Measurements from ENCODE around the gene GASK1A.

The GASK1A gene

DNA sequence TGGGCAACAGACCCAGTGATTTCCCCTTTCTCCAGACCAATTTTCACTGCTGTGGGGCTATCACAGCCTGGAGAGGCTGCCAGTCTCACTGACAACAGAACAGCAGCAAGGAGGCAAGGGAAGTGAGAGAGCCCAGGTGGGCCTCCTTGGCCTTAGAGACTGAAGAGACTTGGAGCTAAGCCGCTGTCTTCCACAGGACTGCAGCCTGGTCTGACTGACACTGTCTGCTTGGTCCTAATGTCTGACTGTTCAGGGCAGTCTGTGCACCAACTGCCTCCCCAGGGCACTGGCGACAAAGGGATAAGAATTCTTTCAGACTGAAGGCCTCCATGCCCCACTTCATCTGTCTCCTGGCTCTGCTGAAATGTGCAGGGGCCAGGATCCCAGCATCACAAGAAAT is 115.3 kb downstream of the GASK1A start:
- Histone ChIP-seq H3K27me3 (ENCODE audit: control insufficient read depth in 1 of 2, insufficient read depth in 2 of 2, low read length in 2 of 2) (no peaks in the 10 kb centered on the region), H3K9me3 (ENCODE audit: control insufficient read depth in 1 of 2, low read length in 2 of 2) (no peaks in the 10 kb centered on the region), H3K36me3 (ENCODE audit: control insufficient read depth in 1 of 2, insufficient read depth in 2 of 2, low read length in 2 of 2) (no peaks in the 10 kb centered on the region), H3K4me1 (ENCODE audit: control insufficient read depth in 1 of 2, insufficient read depth in 2 of 2, low read length in 2 of 2) (no peaks in the 10 kb centered on the region), H3K4me3 (ENCODE audit: low read depth in 1 of 2, low read length in 2 of 2) (no peak overlapping the region), H3K9ac (ENCODE audit: low read depth in 1 of 2, low read length in 2 of 2) (no peak overlapping the region), H3K27ac (ENCODE audit: low read depth, low read length) (no peak overlapping the region)

DNA sequence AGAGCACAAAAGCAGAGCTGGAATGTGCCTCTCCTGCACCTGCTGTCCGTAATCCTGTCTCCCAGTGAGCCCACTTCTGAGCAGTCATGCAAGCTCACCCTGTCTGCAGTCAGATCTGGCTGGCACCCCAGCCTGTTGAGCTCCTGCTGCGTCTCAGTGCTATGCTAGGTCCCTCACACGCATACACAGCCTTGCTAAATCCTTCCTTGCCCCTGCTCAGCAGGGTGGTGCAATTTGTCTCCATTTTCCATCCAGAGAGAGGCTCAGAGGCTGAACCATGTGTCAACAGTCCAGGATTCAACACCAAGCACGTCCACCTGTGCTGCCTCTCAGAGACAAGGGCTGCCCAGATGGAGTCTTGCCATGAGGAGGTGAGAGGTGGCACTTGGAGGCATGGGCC is 115.7 kb downstream of the GASK1A start:
- Histone ChIP-seq H3K4me1 (ENCODE audit: control insufficient read depth in 1 of 2, insufficient read depth in 2 of 2, low read length in 2 of 2) (no peaks in the 10 kb centered on the region), H3K27me3 (ENCODE audit: control insufficient read depth in 1 of 2, insufficient read depth in 2 of 2, low read length in 2 of 2) (no peaks in the 10 kb centered on the region), H3K36me3 (ENCODE audit: control insufficient read depth in 1 of 2, insufficient read depth in 2 of 2, low read length in 2 of 2) (no peaks in the 10 kb centered on the region), H3K4me3 (ENCODE audit: low read depth in 1 of 2, low read length in 2 of 2) (no peak overlapping the region), H3K9ac (ENCODE audit: low read depth in 1 of 2, low read length in 2 of 2) (no peak overlapping the region), H3K9me3 (ENCODE audit: control insufficient read depth in 1 of 2, low read length in 2 of 2) (no peaks in the 10 kb centered on the region), H3K27ac (ENCODE audit: low read depth, low read length) (no peak overlapping the region)

DNA sequence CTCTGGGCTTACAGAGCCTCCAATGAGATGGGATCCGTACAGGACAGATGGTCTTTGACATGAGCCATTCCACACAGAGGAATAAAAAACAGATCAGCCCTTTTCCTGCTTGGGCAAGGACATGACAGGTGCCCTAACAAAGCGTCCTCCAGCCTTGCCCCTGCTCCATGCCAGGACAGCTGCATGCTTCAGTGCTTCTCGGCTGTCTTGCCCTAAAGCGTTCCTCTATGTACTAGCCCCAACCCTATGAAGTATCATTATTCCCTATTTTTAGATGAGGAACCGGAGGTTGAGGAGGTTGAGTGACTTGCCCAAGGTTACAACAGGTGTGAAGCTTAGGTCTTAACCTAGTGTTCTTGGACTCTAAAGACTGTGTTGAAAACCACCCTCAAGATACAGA is 116.3 kb downstream of the GASK1A start:
- no peaks in the 10 kb centered on the region for H3K27me3 ChIP-seq (ENCODE audit: control insufficient read depth in 1 of 2, insufficient read depth in 2 of 2, low read length in 2 of 2)
- H3K36me3 ChIP-seq (ENCODE audit: control insufficient read depth in 1 of 2, insufficient read depth in 2 of 2, low read length in 2 of 2), result no peaks in the 10 kb centered on the region
- no peaks in the 10 kb centered on the region for H3K9me3 ChIP-seq (ENCODE audit: control insufficient read depth in 1 of 2, low read length in 2 of 2)
- H3K9ac ChIP-seq (ENCODE audit: low read depth in 1 of 2, low read length in 2 of 2), result no peak overlapping the region
- H3K4me1 ChIP-seq (ENCODE audit: control insufficient read depth in 1 of 2, insufficient read depth in 2 of 2, low read length in 2 of 2), result no peaks in the 10 kb centered on the region
- no peak overlapping the region for H3K4me3 ChIP-seq (ENCODE audit: low read depth in 1 of 2, low read length in 2 of 2)
- H3K27ac ChIP-seq (ENCODE audit: low read depth, low read length), result no peak overlapping the region

DNA sequence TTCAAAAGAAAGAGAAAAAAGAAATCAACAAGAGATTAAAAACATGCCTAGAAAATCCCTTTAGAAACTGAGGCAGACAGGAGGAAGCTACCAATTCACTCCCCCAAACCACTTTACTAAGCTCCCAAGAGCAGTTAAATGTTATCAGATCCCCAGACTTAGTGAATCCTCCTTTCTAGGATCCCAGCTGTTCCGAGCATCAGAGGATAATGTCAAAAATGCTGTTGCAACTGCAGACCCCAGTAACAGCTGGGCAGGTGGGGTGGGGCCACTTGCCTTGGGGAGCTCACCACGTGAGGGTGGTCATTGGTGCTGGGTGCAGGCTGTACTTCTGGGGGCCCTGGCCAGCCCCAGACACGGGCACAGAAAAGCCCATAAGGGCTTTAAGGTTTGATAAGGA is 117.7 kb downstream of the GASK1A start:
- Histone ChIP-seq H3K36me3 (ENCODE audit: control insufficient read depth in 1 of 2, insufficient read depth in 2 of 2, low read length in 2 of 2) (no peaks in the 10 kb centered on the region), H3K9me3 (ENCODE audit: control insufficient read depth in 1 of 2, low read length in 2 of 2) (no peaks in the 10 kb centered on the region), H3K27ac (ENCODE audit: low read depth, low read length) (no peak overlapping the region), H3K4me1 (ENCODE audit: control insufficient read depth in 1 of 2, insufficient read depth in 2 of 2, low read length in 2 of 2) (no peaks in the 10 kb centered on the region), H3K4me3 (ENCODE audit: low read depth in 1 of 2, low read length in 2 of 2) (no peak overlapping the region), H3K27me3 (ENCODE audit: control insufficient read depth in 1 of 2, insufficient read depth in 2 of 2, low read length in 2 of 2) (no peaks in the 10 kb centered on the region), H3K9ac (ENCODE audit: low read depth in 1 of 2, low read length in 2 of 2) (no peak overlapping the region)

DNA sequence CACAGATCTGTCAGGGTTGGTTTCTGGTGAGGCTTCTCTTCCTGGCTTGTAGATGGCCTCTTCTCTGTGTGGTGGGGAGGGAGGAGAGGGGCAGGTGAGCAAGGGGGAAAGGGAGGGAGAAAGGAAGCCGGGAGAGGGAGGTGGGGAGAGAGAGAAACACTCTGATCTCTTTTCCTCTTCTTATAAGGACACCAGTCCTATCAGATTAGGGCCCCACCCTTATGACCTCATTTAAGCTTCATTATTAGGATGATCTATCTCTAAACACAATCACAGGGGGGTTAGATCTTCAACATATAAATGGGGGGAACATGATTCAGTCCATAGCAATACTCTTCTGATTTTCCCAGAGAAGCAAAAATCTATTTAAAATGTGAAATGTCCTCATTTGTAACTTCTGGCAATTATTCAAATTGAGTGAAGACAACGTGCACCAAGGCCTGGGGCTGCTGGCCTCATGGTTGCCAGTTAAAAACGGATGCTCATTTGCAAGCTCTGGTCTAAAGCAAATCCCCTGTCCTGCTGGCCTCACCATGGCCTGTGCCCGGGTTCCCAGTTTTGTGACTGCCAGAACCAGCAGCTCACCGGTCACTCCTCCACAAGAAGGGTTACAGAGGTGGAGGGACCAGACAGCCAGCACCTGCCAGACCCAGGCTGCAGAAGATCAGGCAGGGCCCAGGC is 118.4 kb downstream of the GASK1A start:
- Histone ChIP-seq H3K4me3 (ENCODE audit: low read depth in 1 of 2, low read length in 2 of 2) (no peak overlapping the region), H3K27me3 (ENCODE audit: control insufficient read depth in 1 of 2, insufficient read depth in 2 of 2, low read length in 2 of 2) (no peaks in the 10 kb centered on the region), H3K27ac (ENCODE audit: low read depth, low read length) (no peak overlapping the region), H3K9me3 (ENCODE audit: control insufficient read depth in 1 of 2, low read length in 2 of 2) (no peaks in the 10 kb centered on the region), H3K9ac (ENCODE audit: low read depth in 1 of 2, low read length in 2 of 2) (no peak overlapping the region), H3K4me1 (ENCODE audit: control insufficient read depth in 1 of 2, insufficient read depth in 2 of 2, low read length in 2 of 2) (no peaks in the 10 kb centered on the region), H3K36me3 (ENCODE audit: control insufficient read depth in 1 of 2, insufficient read depth in 2 of 2, low read length in 2 of 2) (no peaks in the 10 kb centered on the region)

DNA sequence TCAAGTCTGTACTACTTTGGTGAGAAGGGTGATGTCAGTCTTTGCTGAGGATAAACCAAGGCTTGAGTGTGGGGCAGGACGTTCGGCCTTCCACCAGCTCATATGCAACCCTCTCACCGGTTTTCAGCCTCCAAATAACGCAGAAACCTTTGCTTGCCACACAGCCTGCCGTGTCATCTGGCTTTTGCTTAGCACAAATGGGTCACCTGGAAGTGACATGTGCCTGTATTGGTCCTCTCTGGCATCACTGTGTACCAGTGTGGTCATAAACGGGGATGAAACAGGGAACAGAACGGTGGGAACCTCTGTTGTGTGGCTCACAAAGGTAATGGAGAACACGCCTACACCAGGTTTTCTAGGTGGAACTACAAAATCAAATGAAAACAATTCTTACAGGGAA is 119.7 kb downstream of the GASK1A start:
- Histone ChIP-seq H3K27ac (ENCODE audit: low read depth, low read length) (no peak overlapping the region), H3K9me3 (ENCODE audit: control insufficient read depth in 1 of 2, low read length in 2 of 2) (no peaks in the 10 kb centered on the region)

DNA sequence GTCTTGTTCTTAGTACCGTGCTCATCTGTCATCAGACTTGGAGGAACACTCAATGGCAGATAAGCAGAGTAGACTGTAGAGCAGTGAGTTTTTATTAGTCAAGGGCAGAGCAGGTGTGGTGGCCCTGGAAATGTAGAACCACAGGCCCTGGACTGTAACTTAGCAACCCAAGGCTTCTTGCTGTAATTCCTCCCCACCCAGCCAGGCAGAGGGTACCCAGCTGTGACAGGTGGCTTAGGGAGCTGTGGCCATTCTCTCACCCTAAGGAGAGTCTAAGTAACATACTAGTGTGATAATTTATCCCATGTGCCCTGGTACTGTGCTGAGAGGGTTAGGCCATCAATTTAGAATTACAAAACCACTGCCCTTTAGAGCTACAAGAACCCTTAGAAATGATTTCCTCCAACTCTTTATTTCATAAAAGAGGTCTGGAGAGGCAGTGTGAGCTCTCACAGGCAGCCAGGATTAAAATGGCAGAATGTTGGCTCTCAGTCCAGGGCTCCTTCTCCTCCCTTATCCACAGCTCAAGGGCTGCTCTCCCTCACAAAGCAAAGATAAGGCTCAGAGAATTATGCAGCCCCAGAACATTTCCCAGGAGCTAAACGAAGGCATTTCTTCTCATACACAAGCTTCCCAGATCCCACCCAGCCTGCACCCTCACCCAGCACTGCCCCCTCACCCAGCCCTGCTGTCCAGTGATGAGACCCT is 123.8 kb downstream of the GASK1A start:
- H3K4me3 ChIP-seq (ENCODE audit: low read depth in 1 of 2, low read length in 2 of 2), result no peak overlapping the region
- H3K27me3 ChIP-seq (ENCODE audit: control insufficient read depth in 1 of 2, insufficient read depth in 2 of 2, low read length in 2 of 2), result no peaks in the 10 kb centered on the region
- H3K9ac ChIP-seq (ENCODE audit: low read depth in 1 of 2, low read length in 2 of 2), result no peak overlapping the region
- no peak overlapping the region for H3K27ac ChIP-seq (ENCODE audit: low read depth, low read length)
- peaks cover 10% of the 10 kb centered on the region in 2 donors for H3K4me1 ChIP-seq (ENCODE audit: control insufficient read depth in 1 of 2, insufficient read depth in 2 of 2, low read length in 2 of 2)
- H3K36me3 ChIP-seq (ENCODE audit: control insufficient read depth in 1 of 2, insufficient read depth in 2 of 2, low read length in 2 of 2), result no peaks in the 10 kb centered on the region
- no peaks in the 10 kb centered on the region for H3K9me3 ChIP-seq (ENCODE audit: control insufficient read depth in 1 of 2, low read length in 2 of 2)

More for the DNA sequence above, 119.7 kb downstream of the GASK1A start:
- no peaks in the 10 kb centered on the region for H3K4me1 ChIP-seq (ENCODE audit: control insufficient read depth in 1 of 2, insufficient read depth in 2 of 2, low read length in 2 of 2)
- H3K27me3 ChIP-seq (ENCODE audit: control insufficient read depth in 1 of 2, insufficient read depth in 2 of 2, low read length in 2 of 2), result no peaks in the 10 kb centered on the region
- H3K4me3 ChIP-seq (ENCODE audit: low read depth in 1 of 2, low read length in 2 of 2), result no peak overlapping the region
- no peak overlapping the region for H3K9ac ChIP-seq (ENCODE audit: low read depth in 1 of 2, low read length in 2 of 2)
- no peaks in the 10 kb centered on the region for H3K36me3 ChIP-seq (ENCODE audit: control insufficient read depth in 1 of 2, insufficient read depth in 2 of 2, low read length in 2 of 2)

DNA sequence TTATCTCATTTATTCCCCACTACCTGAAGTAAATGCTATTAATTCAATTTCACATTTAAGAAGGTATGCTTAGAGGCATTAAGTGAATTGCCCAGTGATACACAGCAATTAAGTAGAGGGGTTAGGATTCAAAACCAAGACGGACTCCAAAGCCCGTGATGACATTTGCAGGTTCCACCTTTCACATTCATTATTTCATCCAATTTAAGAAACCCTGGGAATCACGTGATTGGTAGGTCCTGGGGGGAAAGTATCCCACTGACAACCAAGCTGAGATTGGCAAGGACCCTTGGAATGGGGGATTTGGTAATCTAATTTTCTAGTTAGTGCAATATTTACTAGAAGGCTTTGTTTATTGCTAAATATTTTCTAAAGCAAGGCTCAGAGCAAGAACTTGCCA is 124.9 kb downstream of the GASK1A start:
- no peaks in the 10 kb centered on the region for H3K9me3 ChIP-seq (ENCODE audit: control insufficient read depth in 1 of 2, low read length in 2 of 2)
- H3K4me1 ChIP-seq (ENCODE audit: control insufficient read depth in 1 of 2, insufficient read depth in 2 of 2, low read length in 2 of 2), result peaks cover 10% of the 10 kb centered on the region in 2 donors
- H3K27me3 ChIP-seq (ENCODE audit: control insufficient read depth in 1 of 2, insufficient read depth in 2 of 2, low read length in 2 of 2), result no peaks in the 10 kb centered on the region
- no peak overlapping the region for H3K9ac ChIP-seq (ENCODE audit: low read depth in 1 of 2, low read length in 2 of 2)
- H3K4me3 ChIP-seq (ENCODE audit: low read depth in 1 of 2, low read length in 2 of 2), result no peak overlapping the region
- H3K27ac ChIP-seq (ENCODE audit: low read depth, low read length), result no peak overlapping the region
- no peaks in the 10 kb centered on the region for H3K36me3 ChIP-seq (ENCODE audit: control insufficient read depth in 1 of 2, insufficient read depth in 2 of 2, low read length in 2 of 2)

DNA sequence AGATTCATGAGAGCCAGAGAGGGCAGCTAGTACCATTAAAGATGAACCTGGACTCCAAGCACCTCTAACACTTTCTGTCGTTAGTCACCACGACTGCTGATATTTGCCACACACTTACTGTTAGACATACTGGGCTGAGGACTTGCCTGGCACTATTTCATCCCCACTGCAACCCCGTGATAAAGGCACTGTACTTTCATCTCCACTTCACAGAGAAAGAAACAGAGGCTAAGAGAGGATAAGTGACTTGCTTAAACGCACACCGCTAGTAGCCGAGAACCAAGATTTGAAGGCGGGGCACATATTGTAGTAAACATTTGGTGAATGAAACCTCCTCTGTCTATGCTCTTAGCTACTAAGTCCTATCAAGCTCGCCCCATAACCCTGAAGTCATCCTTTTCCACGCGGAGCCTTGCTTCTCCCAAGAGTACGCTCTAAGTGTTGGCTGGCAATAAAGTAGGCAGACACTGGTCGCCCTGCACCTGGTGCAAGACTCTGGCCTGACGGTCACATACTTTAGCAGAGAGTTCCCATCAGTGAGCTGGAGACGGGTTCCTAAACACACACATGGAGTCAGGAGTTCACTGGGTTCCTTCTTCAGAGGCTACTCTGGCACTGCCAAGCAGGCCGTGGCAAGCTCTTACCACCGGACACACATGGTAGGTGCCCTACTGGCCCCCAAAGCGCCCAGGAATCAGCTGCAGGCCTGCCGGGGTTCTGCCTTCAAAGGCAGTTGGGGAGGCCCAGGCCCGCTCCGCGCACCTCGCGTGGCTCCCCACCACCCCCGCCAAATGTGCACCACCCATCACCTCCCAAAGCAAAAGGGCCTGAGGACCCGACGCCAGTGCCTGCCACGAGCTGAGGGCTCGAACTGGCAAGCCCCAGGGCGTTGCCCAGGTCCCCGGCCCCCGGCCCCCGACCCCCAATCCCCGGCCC is 125.8 kb downstream of the GASK1A start:
- no peaks in the 10 kb centered on the region for H3K27me3 ChIP-seq (ENCODE audit: control insufficient read depth in 1 of 2, insufficient read depth in 2 of 2, low read length in 2 of 2)
- H3K9me3 ChIP-seq (ENCODE audit: control insufficient read depth in 1 of 2, low read length in 2 of 2), result no peaks in the 10 kb centered on the region
- no peak overlapping the region for H3K27ac ChIP-seq (ENCODE audit: low read depth, low read length)
- H3K4me3 ChIP-seq (ENCODE audit: low read depth in 1 of 2, low read length in 2 of 2), result peak overlapping the region; percentile 23 to 74
- peaks cover 10% of the 10 kb centered on the region in 2 donors for H3K4me1 ChIP-seq (ENCODE audit: control insufficient read depth in 1 of 2, insufficient read depth in 2 of 2, low read length in 2 of 2)
- no peak overlapping the region for H3K9ac ChIP-seq (ENCODE audit: low read depth in 1 of 2, low read length in 2 of 2)
- no peaks in the 10 kb centered on the region for H3K36me3 ChIP-seq (ENCODE audit: control insufficient read depth in 1 of 2, insufficient read depth in 2 of 2, low read length in 2 of 2)

Data from duodenal mucosa (tissue), 2 donors.